HEK293 (cell line): ENCODE data around the gene PRKG1.

Source experiments
- CTCF ChIA-PET: fragments of 350-600 bp; formaldehyde crosslinking; extraction: SDS; loops from one replicate; lab custom pipeline; 2021; ENCODE audit warnings: antibody characterized with exemption; lab: Yijun Ruan, JAX
- POLR2A ChIA-PET: fragments of 300-600 bp; formaldehyde crosslinking; extraction: SDS; loops from one replicate; lab custom pipeline; 2020; ENCODE audit warnings: antibody characterized with exemption, inconsistent platforms; lab: Yijun Ruan, JAX
- H3K27ac ChIP-seq: fragments of 200-500 bp; sonication (Bioruptor generic); 2 replicates; pipeline ENCODE4 v1.5.1; 2014; ENCODE audit warnings: low read depth, low read length, control low read depth, inconsistent platforms; ENCODE audit errors: extremely low read depth
- H3K36me3 ChIP-seq, 2 experiments: fragments of 200-500 bp in 1 of 2; sonication (Bioruptor generic) in 1 of 2; 1 replicate in 1 of 2; 2 replicates in 1 of 2; pipeline ENCODE4 v1.5.1; 2014 to 2017; ENCODE audit warnings: inconsistent platforms in 2 of 2, low read length in 2 of 2; ENCODE audit not compliant: control insufficient read depth in 2 of 2, insufficient read depth in 1 of 2
- H3K4me1 ChIP-seq: fragments of 200-500 bp; sonication (Bioruptor generic); 2 replicates; pipeline ENCODE4 v1.5.1; 2014; ENCODE audit warnings: mild to moderate bottlenecking, low read length, inconsistent platforms; ENCODE audit not compliant: control insufficient read depth, insufficient read depth
- H3K4me3 ChIP-seq: 2 replicates; pipeline ENCODE4 v1.5.1; 2011; ENCODE audit warnings: low read depth, mild to moderate bottlenecking, control low read depth, low read length, moderate library complexity
- H3K9me3 ChIP-seq: fragments of 200-500 bp; sonication (Bioruptor generic); 2 replicates; pipeline ENCODE4 v1.5.1; 2014; ENCODE audit warnings: low read depth, low read length, inconsistent platforms; ENCODE audit not compliant: control insufficient read depth, insufficient read depth
- HOXD13 ChIP-seq: sonication (generic); formaldehyde crosslinking; IDR thresholded peaks from 2 replicates; pipeline ENCODE4 v1.8.0; 2022; ENCODE audit warnings: missing genetic modification reagents, borderline replicate concordance
- KLF9 ChIP-seq: fragments of 450-650 bp; formaldehyde crosslinking; IDR thresholded peaks from 2 replicates; pipeline ENCODE4 v1.5.1; 2016; ENCODE audit warnings: missing biosample characterization, missing genetic modification characterization, low read depth
- OVOL3 ChIP-seq: fragments of 450-650 bp; formaldehyde crosslinking; IDR thresholded peaks from 2 replicates; pipeline ENCODE4 v1.5.1; 2016; ENCODE audit warnings: missing biosample characterization, missing genetic modification characterization
- SCRT2 ChIP-seq: fragments of 450-650 bp; formaldehyde crosslinking; IDR thresholded peaks from 2 replicates; pipeline ENCODE4 v1.5.1; 2016; ENCODE audit warnings: missing biosample characterization, missing genetic modification characterization
- ZNF138 ChIP-seq: fragments of 450-650 bp; formaldehyde crosslinking; IDR thresholded peaks from 2 replicates; pipeline ENCODE4 v1.5.1; 2016; ENCODE audit warnings: missing biosample characterization, missing genetic modification characterization, borderline replicate concordance
- ZNF19 ChIP-seq: fragments of 450-650 bp; formaldehyde crosslinking; IDR thresholded peaks from 2 replicates; pipeline ENCODE4; 2016; ENCODE audit warnings: missing biosample characterization, missing genetic modification characterization, low read depth
- ZNF239 ChIP-seq: fragments of 450-650 bp; formaldehyde crosslinking; IDR thresholded peaks from 2 replicates; pipeline ENCODE4 v1.5.1; 2016; ENCODE audit warnings: missing biosample characterization, missing genetic modification characterization
- ZNF24 ChIP-seq: fragments of 450-650 bp; formaldehyde crosslinking; IDR thresholded peaks from 2 replicates; pipeline ENCODE4 v1.5.1; 2016; ENCODE audit warnings: missing biosample characterization, missing genetic modification characterization
- ZNF335 ChIP-seq: fragments of 450-650 bp; formaldehyde crosslinking; conservative IDR thresholded peaks from 2 replicates; pipeline ENCODE4 v1.5.1; 2016; ENCODE audit warnings: missing biosample characterization, missing genetic modification characterization
- ZNF404 ChIP-seq: fragments of 450-650 bp; formaldehyde crosslinking; IDR thresholded peaks from 2 replicates; pipeline ENCODE4 v1.5.1; 2017; ENCODE audit warnings: missing biosample characterization, missing genetic modification characterization
- ZNF571 ChIP-seq: fragments of 450-650 bp; formaldehyde crosslinking; IDR thresholded peaks from 2 replicates; pipeline ENCODE4 v1.5.0; 2017; ENCODE audit warnings: missing biosample characterization, missing genetic modification characterization
- ZNF624 ChIP-seq: fragments of 450-650 bp; formaldehyde crosslinking; IDR thresholded peaks from 2 replicates; pipeline ENCODE4 v1.5.1; 2017; ENCODE audit warnings: missing biosample characterization, missing genetic modification characterization
- ZNF629 ChIP-seq: fragments of 450-650 bp; formaldehyde crosslinking; IDR thresholded peaks from 2 replicates; pipeline ENCODE4 v1.5.1; 2017; ENCODE audit warnings: missing biosample characterization, missing genetic modification characterization
- ZNF664 ChIP-seq: fragments of 450-650 bp; formaldehyde crosslinking; IDR thresholded peaks from 2 replicates; pipeline ENCODE4 v1.5.1; 2016; ENCODE audit warnings: missing biosample characterization, missing genetic modification characterization
- TF ChIP-seq, protein P1 (sequence below): fragments of 450-650 bp; formaldehyde crosslinking; IDR thresholded peaks from 2 replicates; pipeline ENCODE4 v1.5.1; 2016; ENCODE audit warnings: missing biosample characterization, missing genetic modification characterization
- TF ChIP-seq, protein P2 (sequence below): fragments of 450-650 bp; formaldehyde crosslinking; IDR thresholded peaks from 2 replicates; pipeline ENCODE4 v1.5.1; 2016; ENCODE audit warnings: missing biosample characterization, missing genetic modification characterization
- TF ChIP-seq, protein P3 (sequence below): fragments of 450-650 bp; formaldehyde crosslinking; IDR thresholded peaks from 2 replicates; pipeline ENCODE4 v1.5.1; 2016; ENCODE audit warnings: missing biosample characterization, missing genetic modification characterization
- TF ChIP-seq, protein P4 (sequence below): fragments of 450-650 bp; formaldehyde crosslinking; IDR thresholded peaks from 2 replicates; pipeline ENCODE4 v1.5.1; 2016; ENCODE audit warnings: missing biosample characterization, missing genetic modification characterization

The PRKG1 gene

DNA sequence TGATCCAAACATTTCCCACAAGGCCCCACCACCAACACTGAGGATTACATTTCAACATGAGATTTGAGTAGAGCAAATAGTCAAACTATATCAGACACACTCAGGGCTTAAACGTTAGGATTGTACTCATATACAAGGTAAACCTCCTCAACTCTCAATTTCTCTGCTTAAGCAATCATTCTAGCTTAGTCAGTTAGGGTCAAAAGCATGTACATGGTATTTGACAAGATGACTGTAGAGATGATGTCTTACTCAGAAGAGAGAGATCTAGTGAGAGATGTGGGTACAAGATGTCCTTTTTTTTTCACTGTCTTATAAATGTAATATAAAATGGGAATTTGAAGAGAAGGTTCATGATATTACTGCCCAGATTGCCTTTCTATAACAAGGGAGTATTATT, 270.1 kb downstream of the PRKG1 start:
- Histone ChIP-seq H3K36me3 (no peaks in the 10 kb centered on the region), H3K4me3 (no peak overlapping the region), H3K9me3 (no peaks in the 10 kb centered on the region), H3K27ac (no peak overlapping the region), H3K4me1 (no peaks in the 10 kb centered on the region)
- ChIA-PET POLR2A (no interaction called here), CTCF (no interaction called here)
- TF ChIP-seq OVOL3 (tag by site-specific recombination) (no peak), KLF9 (no peak), ZNF624 (tag by site-specific recombination) (no peak), ZNF24 (tag by site-specific recombination) (no peak)

DNA sequence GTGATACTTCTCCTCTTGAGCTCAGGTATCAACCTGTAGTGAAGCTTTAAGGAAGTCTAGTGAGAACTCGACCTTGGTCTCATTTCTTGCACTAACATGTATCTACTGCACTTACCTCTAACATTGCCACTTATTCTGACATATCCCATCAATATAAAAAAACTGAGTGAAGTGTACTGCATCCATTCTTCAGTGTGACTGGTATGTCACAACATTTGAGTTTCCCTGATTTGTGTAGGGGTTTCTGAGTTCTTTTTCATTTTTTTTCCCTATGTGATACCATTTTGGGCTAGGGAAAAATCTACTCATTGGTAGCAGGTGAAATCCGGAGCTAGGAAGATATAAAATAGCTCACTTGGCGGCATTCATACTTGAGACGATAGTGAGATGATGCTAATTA, 274.3 kb downstream of the PRKG1 start:
- TF ChIP-seq, protein P1, sequence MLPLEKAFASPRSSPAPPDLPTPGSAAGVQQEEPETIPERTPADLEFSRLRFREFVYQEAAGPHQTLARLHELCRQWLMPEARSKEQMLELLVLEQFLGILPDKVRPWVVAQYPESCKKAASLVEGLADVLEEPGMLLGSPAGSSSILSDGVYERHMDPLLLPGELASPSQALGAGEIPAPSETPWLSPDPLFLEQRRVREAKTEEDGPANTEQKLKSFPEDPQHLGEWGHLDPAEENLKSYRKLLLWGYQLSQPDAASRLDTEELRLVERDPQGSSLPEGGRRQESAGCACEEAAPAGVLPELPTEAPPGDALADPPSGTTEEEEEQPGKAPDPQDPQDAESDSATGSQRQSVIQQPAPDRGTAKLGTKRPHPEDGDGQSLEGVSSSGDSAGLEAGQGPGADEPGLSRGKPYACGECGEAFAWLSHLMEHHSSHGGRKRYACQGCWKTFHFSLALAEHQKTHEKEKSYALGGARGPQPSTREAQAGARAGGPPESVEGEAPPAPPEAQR (tag by site-specific recombination), result no peak
- TF ChIP-seq ZNF24 (tag by site-specific recombination), result no peak
- ChIA-PET POLR2A (no interaction called here), CTCF (interaction anchor here (0.6 kb wide), 1 partner anchor 14 kb away, joined by 3 read pairs; no protein-coding TSS in a partner anchor)
- Histone ChIP-seq H3K27ac (no peak overlapping the region), H3K4me3 (no peak overlapping the region), H3K36me3 (no peaks in the 10 kb centered on the region), H3K4me1 (no peaks in the 10 kb centered on the region), H3K9me3 (no peaks in the 10 kb centered on the region)

DNA sequence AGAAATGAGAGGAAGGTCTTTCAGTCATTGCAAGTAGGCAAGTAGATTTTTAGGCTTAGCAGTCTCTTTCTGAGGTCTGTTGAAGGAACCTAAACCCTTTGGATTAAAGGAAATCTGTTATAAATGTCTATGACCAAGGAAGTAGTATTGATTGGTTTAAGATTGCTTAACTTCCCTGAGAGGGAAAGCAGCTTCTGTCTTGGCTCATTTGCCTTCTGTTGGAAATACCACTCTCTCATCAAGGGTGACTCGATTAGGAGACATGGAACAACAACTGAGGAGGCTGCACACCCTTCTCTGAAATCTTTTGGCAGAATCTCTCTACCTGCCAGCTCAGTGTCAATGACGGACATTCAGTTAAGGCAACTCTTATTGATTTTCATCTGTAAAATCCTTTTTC, 282.9 kb downstream of the PRKG1 start:
- CTCF ChIA-PET, result interaction anchor here (0.5 kb wide), 1 partner anchor 312 kb away, joined by 4 read pairs; no protein-coding TSS in a partner anchor
- H3K27ac ChIP-seq, result no peak overlapping the region
- POLR2A ChIA-PET, result no interaction called here

More for the DNA sequence above, 282.9 kb downstream of the PRKG1 start:
- Histone ChIP-seq H3K4me1 (no peaks in the 10 kb centered on the region), H3K36me3 (no peaks in the 10 kb centered on the region), H3K4me3 (no peak overlapping the region), H3K9me3 (no peaks in the 10 kb centered on the region)
- TF ChIP-seq SCRT2 (tag by site-specific recombination) (no peak), ZNF138 (tag by site-specific recombination) (no peak), ZNF239 (tag by site-specific recombination) (no peak), ZNF19 (tag by site-specific recombination) (no peak), HOXD13 (CRISPR knock-in tag) (no peak), ZNF335 (tag by site-specific recombination) (no peak), ZNF404 (no peak), ZNF629 (no peak), ZNF664 (tag by site-specific recombination) (no peak), OVOL3 (tag by site-specific recombination) (no peak), ZNF571 (tag by site-specific recombination) (no peak)
- TF ChIP-seq, protein P2, sequence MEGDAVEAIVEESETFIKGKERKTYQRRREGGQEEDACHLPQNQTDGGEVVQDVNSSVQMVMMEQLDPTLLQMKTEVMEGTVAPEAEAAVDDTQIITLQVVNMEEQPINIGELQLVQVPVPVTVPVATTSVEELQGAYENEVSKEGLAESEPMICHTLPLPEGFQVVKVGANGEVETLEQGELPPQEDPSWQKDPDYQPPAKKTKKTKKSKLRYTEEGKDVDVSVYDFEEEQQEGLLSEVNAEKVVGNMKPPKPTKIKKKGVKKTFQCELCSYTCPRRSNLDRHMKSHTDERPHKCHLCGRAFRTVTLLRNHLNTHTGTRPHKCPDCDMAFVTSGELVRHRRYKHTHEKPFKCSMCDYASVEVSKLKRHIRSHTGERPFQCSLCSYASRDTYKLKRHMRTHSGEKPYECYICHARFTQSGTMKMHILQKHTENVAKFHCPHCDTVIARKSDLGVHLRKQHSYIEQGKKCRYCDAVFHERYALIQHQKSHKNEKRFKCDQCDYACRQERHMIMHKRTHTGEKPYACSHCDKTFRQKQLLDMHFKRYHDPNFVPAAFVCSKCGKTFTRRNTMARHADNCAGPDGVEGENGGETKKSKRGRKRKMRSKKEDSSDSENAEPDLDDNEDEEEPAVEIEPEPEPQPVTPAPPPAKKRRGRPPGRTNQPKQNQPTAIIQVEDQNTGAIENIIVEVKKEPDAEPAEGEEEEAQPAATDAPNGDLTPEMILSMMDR (tag by site-specific recombination), result no peak
- TF ChIP-seq, protein P3, sequence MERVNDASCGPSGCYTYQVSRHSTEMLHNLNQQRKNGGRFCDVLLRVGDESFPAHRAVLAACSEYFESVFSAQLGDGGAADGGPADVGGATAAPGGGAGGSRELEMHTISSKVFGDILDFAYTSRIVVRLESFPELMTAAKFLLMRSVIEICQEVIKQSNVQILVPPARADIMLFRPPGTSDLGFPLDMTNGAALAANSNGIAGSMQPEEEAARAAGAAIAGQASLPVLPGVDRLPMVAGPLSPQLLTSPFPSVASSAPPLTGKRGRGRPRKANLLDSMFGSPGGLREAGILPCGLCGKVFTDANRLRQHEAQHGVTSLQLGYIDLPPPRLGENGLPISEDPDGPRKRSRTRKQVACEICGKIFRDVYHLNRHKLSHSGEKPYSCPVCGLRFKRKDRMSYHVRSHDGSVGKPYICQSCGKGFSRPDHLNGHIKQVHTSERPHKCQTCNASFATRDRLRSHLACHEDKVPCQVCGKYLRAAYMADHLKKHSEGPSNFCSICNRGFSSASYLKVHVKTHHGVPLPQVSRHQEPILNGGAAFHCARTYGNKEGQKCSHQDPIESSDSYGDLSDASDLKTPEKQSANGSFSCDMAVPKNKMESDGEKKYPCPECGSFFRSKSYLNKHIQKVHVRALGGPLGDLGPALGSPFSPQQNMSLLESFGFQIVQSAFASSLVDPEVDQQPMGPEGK (tag by site-specific recombination), result no peak
- TF ChIP-seq, protein P4, sequence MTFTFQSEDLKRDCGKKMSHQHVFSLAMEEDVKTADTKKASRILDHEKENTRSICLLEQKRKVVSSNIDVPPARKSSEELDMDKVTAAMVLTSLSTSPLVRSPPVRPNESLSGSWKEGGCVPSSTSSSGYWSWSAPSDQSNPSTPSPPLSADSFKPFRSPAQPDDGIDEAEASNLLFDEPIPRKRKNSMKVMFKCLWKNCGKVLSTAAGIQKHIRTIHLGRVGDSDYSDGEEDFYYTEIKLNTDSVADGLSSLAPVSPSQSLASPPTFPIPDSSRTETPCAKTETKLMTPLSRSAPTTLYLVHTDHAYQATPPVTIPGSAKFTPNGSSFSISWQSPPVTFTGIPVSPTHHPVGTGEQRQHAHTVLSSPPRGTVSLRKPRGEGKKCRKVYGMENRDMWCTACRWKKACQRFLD (tag by site-specific recombination), result no peak
